HepG2 (cell line): Measurements from ENCODE around the gene GRM1.

Experiments
- ATF3 ChIP-seq: sonication (generic); formaldehyde crosslinking; IDR thresholded peaks from 2 replicates; pipeline ENCODE4 v1.4.0; 2020; ENCODE audit warnings: missing genetic modification reagents
- YY1 ChIP-seq: IDR thresholded peaks from 2 replicates; pipeline ENCODE4 v1.6.1; 2011; ENCODE audit warnings: low read length, low read depth, moderate library complexity, mild to moderate bottlenecking; ENCODE audit not compliant: insufficient read depth, insufficient replicate concordance

DNA sequence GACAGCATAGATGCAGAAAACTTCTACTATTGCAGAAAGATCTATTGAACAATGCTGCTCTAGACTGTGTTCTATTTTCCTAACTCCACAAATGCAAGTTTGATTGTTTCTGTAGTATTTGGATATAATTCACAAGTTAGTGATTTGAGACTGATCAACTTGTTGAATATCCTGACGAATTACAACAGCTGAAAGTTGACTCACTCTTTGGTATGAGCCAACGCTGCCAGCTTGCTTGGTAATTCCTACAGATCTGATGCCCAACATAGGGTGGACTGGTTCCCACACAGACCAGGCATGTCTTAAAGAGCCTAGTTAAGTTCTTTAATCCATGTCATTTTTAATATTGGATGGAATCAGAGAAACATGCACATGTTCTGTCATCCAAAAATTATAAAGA lies 283.7 kb downstream of the GRM1 start:
- no peak for TF ChIP-seq YY1
- TF ChIP-seq ATF3 (CRISPR knock-in tag) = no peak
